ENCODE data around the gene NCMAP.

Gene NCMAP

GRCh38 chr1:24636661-24637357 is 80.9 kb downstream of the NCMAP start:
- DNase-seq = no peak

- no peak for DNase-seq
Measured at GRCh38 chr1:24639094-24639493, 83.2 kb downstream of the NCMAP start.

- no peak for DNase-seq
Measured at GRCh38 chr1:24639881-24640280, 84.0 kb downstream of the NCMAP start.

- no peak for DNase-seq
Measured at GRCh38 chr1:24640288-24640687, 84.4 kb downstream of the NCMAP start.

- peak; percentile 8 for DNase-seq
Measured at GRCh38 chr1:24641646-24642151, 85.8 kb downstream of the NCMAP start.

- DNase-seq = peak; percentile 100
Measured at GRCh38 chr1:24642481-24643362, 86.8 kb downstream of the NCMAP start, which contains the start of gene SRRM1. SRRM1 (plus strand) TSS chr1:24643302; CDS start chr1:24643327, 25 bp downstream.

- peak; percentile 3 for DNase-seq
Measured at GRCh38 chr1:24643363-24644099, 87.6 kb downstream of the NCMAP start.

- no peak for DNase-seq
Measured at GRCh38 chr1:24644100-24644384, 88.2 kb downstream of the NCMAP start.

GRCh38 chr1:24648919-24649318 is 93.0 kb downstream of the NCMAP start:
- no peak for DNase-seq

- DNase-seq = no peak
Measured at GRCh38 chr1:24652382-24652781, 96.5 kb downstream of the NCMAP start.

- no peak for DNase-seq
Measured at GRCh38 chr1:24654010-24654409, 98.1 kb downstream of the NCMAP start.

GRCh38 chr1:24656046-24656445 is 100.2 kb downstream of the NCMAP start:
- no peak for DNase-seq

GRCh38 chr1:24657781-24658180 is 101.9 kb downstream of the NCMAP start:
- DNase-seq = no peak
